Heart left ventricle (tissue), 13 donors: ENCODE results near the gene LSM12.

ENCODE experiments used
- POLR2A ChIP-seq, 2 donors: fragments of 450-650 bp; IDR thresholded peaks; one replicate each; pipeline ENCODE4 v1.6.1; 2017; ENCODE audit warnings: antibody characterized with exemption in 2 of 2, mild to moderate bottlenecking in 2 of 2, moderate library complexity in 2 of 2
- TF ChIP-seq, protein P1 (sequence below), 12 donors: fragments of 200-600 bp; sonication (generic) in 4 of 12; IDR thresholded peaks; one replicate each; pipeline versions ENCODE4 v1.5.0 to v1.8.0; 2018 to 2022; ENCODE audit warnings: antibody characterized with exemption in 12 of 12, mild to moderate bottlenecking in 5 of 12
- donor health status: ischemic (EF 13 %, LVEDD 7.1; RV severe dilation, severe dysfunction).
- donor health status: DM: no; HTN: yes; CAD: no.
- donor health status: DM: no; HTN: no; CAD: no.
- donor health status: ischemic (EF 25% LVEDD 6.9; RV normal size, moderate dysfunction).
- donor health status: ischemic (EF 25% LVEDD 5.7; RV mildly dilated, moderate dysfunction).
- donor health status: ischemic (EF 35%, LVEDD 5.7; RV mildly dilated, moderate dysfunction).
- donor health status: nonischemic (EF 11% LVEDD 7.7; RV severe dilation, severe dysfunction).
- donor health status: DM: yes; HTN: yes; CAD: no.
- donor health status: PGD.
- donor health status: ischemic (EF 29% LVEDD 5.4; RV normal size, mild dysfunction).
- donor health status: nonischemic (EF 23%, LVEDD 6.1; RV moderate dilation, normal function).

DNA sequence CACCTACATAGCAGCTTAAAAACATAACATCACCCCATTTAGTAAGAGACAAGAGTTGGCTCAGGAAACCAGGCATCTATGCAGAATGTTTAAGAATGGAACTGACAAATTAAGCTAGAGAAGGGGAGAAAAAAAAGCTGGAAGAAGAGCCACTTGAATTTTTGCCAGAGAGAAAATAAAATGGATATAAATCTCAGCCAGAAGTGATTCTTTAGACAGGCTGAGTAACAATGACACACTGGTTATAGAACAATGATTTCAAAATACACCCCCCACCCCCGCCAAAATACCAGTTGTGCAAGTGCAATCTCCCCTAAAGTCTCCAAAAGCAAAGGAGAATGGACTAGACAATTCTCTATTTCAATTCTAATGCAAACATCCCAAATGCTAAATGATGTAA lies 22.4 kb downstream of the LSM12 start:
- TF ChIP-seq, protein P1, sequence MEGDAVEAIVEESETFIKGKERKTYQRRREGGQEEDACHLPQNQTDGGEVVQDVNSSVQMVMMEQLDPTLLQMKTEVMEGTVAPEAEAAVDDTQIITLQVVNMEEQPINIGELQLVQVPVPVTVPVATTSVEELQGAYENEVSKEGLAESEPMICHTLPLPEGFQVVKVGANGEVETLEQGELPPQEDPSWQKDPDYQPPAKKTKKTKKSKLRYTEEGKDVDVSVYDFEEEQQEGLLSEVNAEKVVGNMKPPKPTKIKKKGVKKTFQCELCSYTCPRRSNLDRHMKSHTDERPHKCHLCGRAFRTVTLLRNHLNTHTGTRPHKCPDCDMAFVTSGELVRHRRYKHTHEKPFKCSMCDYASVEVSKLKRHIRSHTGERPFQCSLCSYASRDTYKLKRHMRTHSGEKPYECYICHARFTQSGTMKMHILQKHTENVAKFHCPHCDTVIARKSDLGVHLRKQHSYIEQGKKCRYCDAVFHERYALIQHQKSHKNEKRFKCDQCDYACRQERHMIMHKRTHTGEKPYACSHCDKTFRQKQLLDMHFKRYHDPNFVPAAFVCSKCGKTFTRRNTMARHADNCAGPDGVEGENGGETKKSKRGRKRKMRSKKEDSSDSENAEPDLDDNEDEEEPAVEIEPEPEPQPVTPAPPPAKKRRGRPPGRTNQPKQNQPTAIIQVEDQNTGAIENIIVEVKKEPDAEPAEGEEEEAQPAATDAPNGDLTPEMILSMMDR (IDR thresholded peaks at IDR 0.05), result no peak
- no peak for TF ChIP-seq POLR2A (IDR thresholded peaks at IDR 0.05)
